Kidney epithelial cell (primary cell): ENCODE measurements around the gene PTPN4. TPM values are rescaled to one million over a fixed set of nuclear protein-coding genes. Genes with fewer than 3 reads are reported as not detected.

Experiments
- DNase-seq: peaks from one replicate; pipeline ENCODE4 v3.0.0-alpha.2; 2010; ENCODE audit warnings: low read depth
- H3K27me3 ChIP-seq: 2 replicates; pipeline ENCODE4 v1.6.0; 2011; ENCODE audit warnings: low read length; ENCODE audit not compliant: control insufficient read depth, insufficient read depth
- H3K36me3 ChIP-seq: 2 replicates; pipeline ENCODE4 v1.5.1; 2011; ENCODE audit warnings: low read length; ENCODE audit not compliant: control insufficient read depth, insufficient read depth
- H3K4me3 ChIP-seq: 2 replicates; pipeline ENCODE4 v1.5.1; 2011; ENCODE audit warnings: low read depth, mild to moderate bottlenecking, control low read depth, low read length
- total RNA-seq: library from RNA; depleted of rRNA; stranded (reverse); fragments of >200 nt; gene quantifications from 2 replicates; pipeline ENCODE4 v1.2.3, GENCODE V29; 2015
- TF ChIP-seq, protein P1 (sequence below): IDR thresholded peaks from 2 replicates; pipeline ENCODE4 v1.5.1; 2011; ENCODE audit warnings: mild to moderate bottlenecking, moderate library complexity, low read length, control low read depth, inconsistent platforms; ENCODE audit not compliant: insufficient read depth, poor library complexity, severe bottlenecking

PTPN4 gene
- total RNA-seq, 1 donor from 2014 or later, result 11.5 TPM

DNA sequence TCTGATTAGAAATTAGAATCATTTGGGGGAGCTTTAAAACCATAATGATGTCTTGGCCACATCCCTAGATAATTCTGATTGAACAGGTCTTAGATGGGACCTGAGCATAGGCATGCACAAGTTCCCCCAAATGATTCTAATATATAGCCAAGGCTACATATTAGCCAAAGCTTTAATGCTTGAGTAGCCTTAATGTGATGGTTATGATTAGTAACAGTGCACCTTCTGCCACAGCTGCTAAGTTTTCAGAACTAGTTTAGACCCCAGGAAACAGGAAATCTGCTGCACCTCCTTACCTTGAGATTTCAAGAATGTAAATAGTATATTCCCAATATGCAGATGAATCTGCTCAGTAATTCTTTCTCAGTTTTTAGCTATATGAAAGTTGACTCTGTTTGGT lies 119.8 kb downstream of the PTPN4 start:
- H3K4me3 ChIP-seq, result no peak overlapping the region
- H3K27me3 ChIP-seq, result no peaks in the 10 kb centered on the region
- DNase-seq, result peak; percentile 9
- TF ChIP-seq, protein P1, sequence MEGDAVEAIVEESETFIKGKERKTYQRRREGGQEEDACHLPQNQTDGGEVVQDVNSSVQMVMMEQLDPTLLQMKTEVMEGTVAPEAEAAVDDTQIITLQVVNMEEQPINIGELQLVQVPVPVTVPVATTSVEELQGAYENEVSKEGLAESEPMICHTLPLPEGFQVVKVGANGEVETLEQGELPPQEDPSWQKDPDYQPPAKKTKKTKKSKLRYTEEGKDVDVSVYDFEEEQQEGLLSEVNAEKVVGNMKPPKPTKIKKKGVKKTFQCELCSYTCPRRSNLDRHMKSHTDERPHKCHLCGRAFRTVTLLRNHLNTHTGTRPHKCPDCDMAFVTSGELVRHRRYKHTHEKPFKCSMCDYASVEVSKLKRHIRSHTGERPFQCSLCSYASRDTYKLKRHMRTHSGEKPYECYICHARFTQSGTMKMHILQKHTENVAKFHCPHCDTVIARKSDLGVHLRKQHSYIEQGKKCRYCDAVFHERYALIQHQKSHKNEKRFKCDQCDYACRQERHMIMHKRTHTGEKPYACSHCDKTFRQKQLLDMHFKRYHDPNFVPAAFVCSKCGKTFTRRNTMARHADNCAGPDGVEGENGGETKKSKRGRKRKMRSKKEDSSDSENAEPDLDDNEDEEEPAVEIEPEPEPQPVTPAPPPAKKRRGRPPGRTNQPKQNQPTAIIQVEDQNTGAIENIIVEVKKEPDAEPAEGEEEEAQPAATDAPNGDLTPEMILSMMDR, result no peak
- H3K36me3 ChIP-seq, result no peaks in the 10 kb centered on the region

DNA sequence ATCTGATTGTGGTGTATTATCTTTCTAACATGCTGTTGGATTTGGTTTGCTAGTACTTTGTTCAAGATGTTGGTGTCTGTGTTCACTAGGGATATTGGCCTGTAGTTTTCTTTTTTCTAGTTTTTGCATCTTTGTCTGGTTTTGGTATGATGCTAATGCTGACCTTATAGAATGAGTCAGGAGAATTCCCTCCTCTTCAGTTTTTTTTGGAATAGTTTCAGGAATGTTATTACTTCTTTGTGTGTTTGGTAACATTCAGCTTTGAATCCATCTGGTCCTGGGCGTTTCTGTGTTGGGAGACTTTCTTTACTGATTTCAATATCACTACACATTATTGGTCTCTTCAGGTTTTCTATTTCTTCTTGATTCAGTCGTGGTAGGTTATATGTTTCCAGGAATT lies 129.0 kb downstream of the PTPN4 start:
- TF ChIP-seq, protein P1, result no peak
- no peaks in the 10 kb centered on the region for H3K36me3 ChIP-seq
- H3K4me3 ChIP-seq, result no peak overlapping the region
- DNase-seq, result no peak
- no peaks in the 10 kb centered on the region for H3K27me3 ChIP-seq

DNA sequence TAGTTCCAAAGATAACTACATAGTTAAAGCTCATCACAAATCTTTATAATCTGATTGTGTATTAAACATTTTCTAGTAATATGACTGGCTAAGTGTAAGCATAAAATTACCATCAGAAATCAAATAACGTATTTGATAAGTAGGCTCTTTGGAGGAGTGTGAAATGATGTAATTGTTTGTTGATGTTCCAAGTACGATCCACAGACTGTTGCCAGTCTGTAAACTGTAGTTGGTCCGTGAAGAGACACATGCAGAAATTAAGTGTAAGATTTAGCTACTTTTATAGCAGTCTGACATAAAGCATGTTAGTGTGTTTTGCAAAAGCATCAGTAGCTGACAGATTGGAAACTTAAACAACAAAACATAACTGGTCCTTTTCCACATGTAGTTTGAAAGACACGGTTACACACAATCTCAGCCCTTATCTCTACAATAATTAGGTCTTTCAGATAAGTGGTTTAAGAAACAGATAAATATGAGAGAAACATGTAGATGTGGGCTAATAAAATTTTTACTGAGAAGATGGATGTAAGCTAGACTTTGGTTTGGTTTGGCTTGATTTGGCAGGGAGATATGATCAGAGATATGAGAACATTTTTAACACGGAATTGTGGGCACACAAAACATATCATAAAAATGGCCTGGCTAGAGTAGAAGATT lies 138.1 kb downstream of the PTPN4 start:
- Histone ChIP-seq H3K4me3 (no peak overlapping the region), H3K36me3 (peaks cover 3% of the 10 kb centered on the region), H3K27me3 (no peaks in the 10 kb centered on the region)
- TF ChIP-seq, protein P1, result no peak
- DNase-seq, result no peak

DNA sequence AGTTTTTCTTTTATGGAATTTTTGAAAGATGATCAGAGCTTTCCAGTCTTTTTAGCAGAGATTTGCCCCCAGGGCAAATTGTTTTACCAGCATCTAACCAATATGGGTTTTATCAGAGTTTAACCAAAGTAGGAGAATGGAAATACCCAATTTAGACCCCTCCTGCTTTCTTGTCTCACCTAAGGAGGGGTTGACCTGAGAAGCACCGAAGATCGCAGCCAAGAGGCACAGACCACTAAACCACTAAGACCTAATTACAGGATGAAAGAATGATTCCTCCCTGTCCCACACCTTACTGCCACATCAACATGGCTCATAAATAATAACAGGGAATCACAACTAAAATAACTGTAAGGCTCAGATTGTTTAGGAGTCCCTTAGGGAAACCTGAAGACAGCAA lies 141.3 kb downstream of the PTPN4 start:
- no peak overlapping the region for H3K4me3 ChIP-seq
- DNase-seq, result no peak
- H3K36me3 ChIP-seq, result peaks cover 6% of the 10 kb centered on the region
- TF ChIP-seq, protein P1, result no peak
- H3K27me3 ChIP-seq, result no peaks in the 10 kb centered on the region

DNA sequence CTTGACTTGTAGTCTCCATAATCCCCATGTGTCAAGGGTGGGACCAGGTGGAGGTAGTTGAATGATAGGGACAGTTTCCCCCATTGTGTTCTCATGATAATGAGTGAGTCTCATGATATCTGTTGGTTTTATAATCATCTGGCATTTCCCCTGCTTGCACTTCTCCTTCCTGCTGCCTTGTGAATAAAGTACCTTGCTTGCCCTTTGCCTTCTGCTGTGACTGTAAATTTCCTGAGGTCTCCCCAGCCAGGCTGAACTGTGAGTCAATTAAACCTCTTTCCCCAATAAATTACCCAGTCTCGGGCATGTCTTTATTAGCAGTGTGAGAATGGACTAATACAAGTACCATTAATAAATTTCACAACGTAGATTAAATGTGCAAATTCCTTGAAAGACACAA lies 150.8 kb downstream of the PTPN4 start:
- no peak for DNase-seq
- Histone ChIP-seq H3K36me3 (no peaks in the 10 kb centered on the region), H3K4me3 (no peak overlapping the region), H3K27me3 (no peaks in the 10 kb centered on the region)
- TF ChIP-seq, protein P1, result no peak

DNA sequence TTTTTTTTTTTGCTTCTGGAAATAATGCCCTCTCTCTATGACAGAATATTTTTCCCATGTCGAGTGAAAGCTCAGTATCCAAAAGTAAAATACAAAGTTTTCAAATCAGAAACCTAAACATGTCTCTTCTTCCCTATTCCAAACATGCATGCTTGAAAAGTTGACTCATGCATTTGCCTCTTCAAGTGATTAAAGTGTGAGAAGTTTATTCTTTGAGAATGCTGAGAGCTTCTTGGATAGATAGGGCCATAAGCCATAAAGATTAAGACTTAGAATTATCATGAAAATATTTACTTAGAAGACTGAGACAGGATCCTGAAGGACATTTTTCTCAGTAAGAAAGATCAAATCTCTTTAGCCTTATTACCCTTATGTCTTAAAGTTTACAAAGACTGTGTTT lies 154.5 kb downstream of the PTPN4 start:
- TF ChIP-seq, protein P1, result no peak
- no peaks in the 10 kb centered on the region for H3K27me3 ChIP-seq
- no peaks in the 10 kb centered on the region for H3K36me3 ChIP-seq
- no peak overlapping the region for H3K4me3 ChIP-seq
- DNase-seq, result no peak
